SK-N-SH treated with all-trans-retinoic acid at 6 μM for 48 hours (cell line): ENCODE measurements around the gene FAM131C.

Experiments used
- ARNTL ChIP-seq: fragments of 450-650 bp; formaldehyde crosslinking; IDR thresholded peaks from 2 replicates; pipeline ENCODE4 v1.5.0; 2020; ENCODE audit warnings: low read depth, mild to moderate bottlenecking, moderate library complexity, borderline replicate concordance
- BACH2 ChIP-seq: fragments of 250-450 bp; sonication (Bioruptor Pico); IDR thresholded peaks from 2 replicates; pipeline ENCODE4 v1.9.0; 2021; ENCODE audit warnings: mild to moderate bottlenecking, borderline replicate concordance
- GLIS3 ChIP-seq: fragments of 250-450 bp; sonication (Bioruptor Pico); IDR thresholded peaks from 2 replicates; pipeline ENCODE4 v1.5.0; 2020; ENCODE audit warnings: mild to moderate bottlenecking, moderate library complexity
- OSR1 ChIP-seq: fragments of 250-450 bp; sonication (Bioruptor Pico); IDR thresholded peaks from 2 replicates; pipeline ENCODE4 v1.8.0; 2022; ENCODE audit warnings: moderate library complexity, mild to moderate bottlenecking, inconsistent platforms
- SNAI2 ChIP-seq: fragments of 250-450 bp; sonication (Bioruptor Pico); IDR thresholded peaks from 2 replicates; pipeline ENCODE4 v1.5.0; 2020; ENCODE audit warnings: mild to moderate bottlenecking, moderate library complexity
- ZFP3 ChIP-seq: fragments of 250-450 bp; sonication (Bioruptor Pico); IDR thresholded peaks from 2 replicates; pipeline ENCODE4 v1.5.0; 2020; ENCODE audit warnings: mild to moderate bottlenecking, moderate library complexity
- ZNF565 ChIP-seq: fragments of 450-650 bp; formaldehyde crosslinking; conservative IDR thresholded peaks from 2 replicates; pipeline ENCODE4 v1.5.0; 2020; ENCODE audit warnings: low read depth, mild to moderate bottlenecking, moderate library complexity
- TF ChIP-seq, protein P1 (sequence below): fragments of 250-450 bp; sonication (Bioruptor Pico); IDR thresholded peaks from 2 replicates; pipeline ENCODE4 v1.5.1; 2021; ENCODE audit warnings: mild to moderate bottlenecking, moderate library complexity
- TF ChIP-seq, protein P2 (sequence below): fragments of 250-450 bp; sonication (Bioruptor Pico); IDR thresholded peaks from 2 replicates; pipeline ENCODE4 v1.5.0; 2020; ENCODE audit warnings: mild to moderate bottlenecking, moderate library complexity
- TF ChIP-seq, protein P3 (sequence below): fragments of 250-450 bp; sonication (Bioruptor Pico); IDR thresholded peaks from 2 replicates; pipeline ENCODE4 v1.8.0; 2020; ENCODE audit warnings: mild to moderate bottlenecking, moderate library complexity, borderline replicate concordance

DNA sequence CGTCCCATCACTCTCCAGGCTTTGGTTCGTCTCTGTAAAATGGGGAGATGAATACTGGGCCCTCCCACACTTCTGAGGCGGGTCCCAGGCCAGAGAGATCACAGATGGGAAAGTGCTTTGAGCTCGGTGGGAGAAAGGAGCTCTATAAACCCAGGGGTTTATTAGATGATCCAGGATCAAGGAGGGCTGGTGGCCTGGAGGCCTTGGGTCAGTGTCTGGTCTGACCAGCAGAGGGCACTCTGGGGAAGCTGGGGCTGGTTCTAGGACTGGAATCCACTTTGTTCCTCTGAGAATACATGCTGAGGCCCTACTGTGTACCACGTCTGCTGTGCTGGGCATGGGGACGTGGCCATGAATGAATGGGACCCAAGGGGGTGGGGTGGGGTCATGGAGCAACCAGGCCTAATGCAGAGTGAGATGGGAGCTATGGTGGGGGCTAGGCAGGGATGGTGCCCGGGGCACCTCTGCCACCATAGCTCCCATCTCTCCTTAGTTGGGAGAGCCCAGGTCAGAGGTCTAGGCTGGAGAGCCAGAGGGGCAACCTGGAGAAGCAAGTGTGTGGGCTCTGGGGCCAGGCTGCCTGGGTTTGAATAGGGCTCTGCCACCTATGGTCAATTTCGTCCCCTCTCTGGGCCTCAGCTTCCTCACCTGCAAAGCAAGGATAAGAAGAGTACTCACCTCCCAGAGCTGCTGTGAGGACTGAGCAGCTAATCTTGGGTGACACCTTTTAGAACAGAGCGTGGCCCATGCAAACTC lies 9.0 kb upstream of the FAM131C start:
- TF ChIP-seq OSR1 (no peak), ARNTL (CRISPR knock-in tag) (no peak), ZFP3 (no peak), GLIS3 (no peak), SNAI2 (CRISPR knock-in tag) (no peak), BACH2 (no peak), ZNF565 (CRISPR knock-in tag) (no peak)
- TF ChIP-seq, protein P1, sequence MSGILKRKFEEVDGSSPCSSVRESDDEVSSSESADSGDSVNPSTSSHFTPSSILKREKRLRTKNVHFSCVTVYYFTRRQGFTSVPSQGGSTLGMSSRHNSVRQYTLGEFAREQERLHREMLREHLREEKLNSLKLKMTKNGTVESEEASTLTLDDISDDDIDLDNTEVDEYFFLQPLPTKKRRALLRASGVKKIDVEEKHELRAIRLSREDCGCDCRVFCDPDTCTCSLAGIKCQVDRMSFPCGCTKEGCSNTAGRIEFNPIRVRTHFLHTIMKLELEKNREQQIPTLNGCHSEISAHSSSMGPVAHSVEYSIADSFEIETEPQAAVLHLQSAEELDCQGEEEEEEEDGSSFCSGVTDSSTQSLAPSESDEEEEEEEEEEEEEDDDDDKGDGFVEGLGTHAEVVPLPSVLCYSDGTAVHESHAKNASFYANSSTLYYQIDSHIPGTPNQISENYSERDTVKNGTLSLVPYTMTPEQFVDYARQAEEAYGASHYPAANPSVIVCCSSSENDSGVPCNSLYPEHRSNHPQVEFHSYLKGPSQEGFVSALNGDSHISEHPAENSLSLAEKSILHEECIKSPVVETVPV (CRISPR knock-in tag) = no peak
- TF ChIP-seq, protein P2, sequence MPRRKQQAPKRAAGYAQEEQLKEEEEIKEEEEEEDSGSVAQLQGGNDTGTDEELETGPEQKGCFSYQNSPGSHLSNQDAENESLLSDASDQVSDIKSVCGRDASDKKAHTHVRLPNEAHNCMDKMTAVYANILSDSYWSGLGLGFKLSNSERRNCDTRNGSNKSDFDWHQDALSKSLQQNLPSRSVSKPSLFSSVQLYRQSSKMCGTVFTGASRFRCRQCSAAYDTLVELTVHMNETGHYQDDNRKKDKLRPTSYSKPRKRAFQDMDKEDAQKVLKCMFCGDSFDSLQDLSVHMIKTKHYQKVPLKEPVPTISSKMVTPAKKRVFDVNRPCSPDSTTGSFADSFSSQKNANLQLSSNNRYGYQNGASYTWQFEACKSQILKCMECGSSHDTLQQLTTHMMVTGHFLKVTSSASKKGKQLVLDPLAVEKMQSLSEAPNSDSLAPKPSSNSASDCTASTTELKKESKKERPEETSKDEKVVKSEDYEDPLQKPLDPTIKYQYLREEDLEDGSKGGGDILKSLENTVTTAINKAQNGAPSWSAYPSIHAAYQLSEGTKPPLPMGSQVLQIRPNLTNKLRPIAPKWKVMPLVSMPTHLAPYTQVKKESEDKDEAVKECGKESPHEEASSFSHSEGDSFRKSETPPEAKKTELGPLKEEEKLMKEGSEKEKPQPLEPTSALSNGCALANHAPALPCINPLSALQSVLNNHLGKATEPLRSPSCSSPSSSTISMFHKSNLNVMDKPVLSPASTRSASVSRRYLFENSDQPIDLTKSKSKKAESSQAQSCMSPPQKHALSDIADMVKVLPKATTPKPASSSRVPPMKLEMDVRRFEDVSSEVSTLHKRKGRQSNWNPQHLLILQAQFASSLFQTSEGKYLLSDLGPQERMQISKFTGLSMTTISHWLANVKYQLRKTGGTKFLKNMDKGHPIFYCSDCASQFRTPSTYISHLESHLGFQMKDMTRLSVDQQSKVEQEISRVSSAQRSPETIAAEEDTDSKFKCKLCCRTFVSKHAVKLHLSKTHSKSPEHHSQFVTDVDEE (CRISPR knock-in tag) = no peak
- TF ChIP-seq, protein P3, sequence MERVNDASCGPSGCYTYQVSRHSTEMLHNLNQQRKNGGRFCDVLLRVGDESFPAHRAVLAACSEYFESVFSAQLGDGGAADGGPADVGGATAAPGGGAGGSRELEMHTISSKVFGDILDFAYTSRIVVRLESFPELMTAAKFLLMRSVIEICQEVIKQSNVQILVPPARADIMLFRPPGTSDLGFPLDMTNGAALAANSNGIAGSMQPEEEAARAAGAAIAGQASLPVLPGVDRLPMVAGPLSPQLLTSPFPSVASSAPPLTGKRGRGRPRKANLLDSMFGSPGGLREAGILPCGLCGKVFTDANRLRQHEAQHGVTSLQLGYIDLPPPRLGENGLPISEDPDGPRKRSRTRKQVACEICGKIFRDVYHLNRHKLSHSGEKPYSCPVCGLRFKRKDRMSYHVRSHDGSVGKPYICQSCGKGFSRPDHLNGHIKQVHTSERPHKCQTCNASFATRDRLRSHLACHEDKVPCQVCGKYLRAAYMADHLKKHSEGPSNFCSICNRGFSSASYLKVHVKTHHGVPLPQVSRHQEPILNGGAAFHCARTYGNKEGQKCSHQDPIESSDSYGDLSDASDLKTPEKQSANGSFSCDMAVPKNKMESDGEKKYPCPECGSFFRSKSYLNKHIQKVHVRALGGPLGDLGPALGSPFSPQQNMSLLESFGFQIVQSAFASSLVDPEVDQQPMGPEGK (CRISPR knock-in tag) = no peak
